ENCODE data around the gene BTC. TPM values are rescaled to one million over a fixed set of nuclear protein-coding genes. Genes with fewer than 3 reads are reported as not detected.
"Not testable (repeated sequence)": the region's sequence is repeated elsewhere in the genome, so short reads cannot be mapped to it uniquely, and the experiment has no call there.

Gene BTC
- total RNA-seq, 1 donor from 2014 or later: not detected

DNA sequence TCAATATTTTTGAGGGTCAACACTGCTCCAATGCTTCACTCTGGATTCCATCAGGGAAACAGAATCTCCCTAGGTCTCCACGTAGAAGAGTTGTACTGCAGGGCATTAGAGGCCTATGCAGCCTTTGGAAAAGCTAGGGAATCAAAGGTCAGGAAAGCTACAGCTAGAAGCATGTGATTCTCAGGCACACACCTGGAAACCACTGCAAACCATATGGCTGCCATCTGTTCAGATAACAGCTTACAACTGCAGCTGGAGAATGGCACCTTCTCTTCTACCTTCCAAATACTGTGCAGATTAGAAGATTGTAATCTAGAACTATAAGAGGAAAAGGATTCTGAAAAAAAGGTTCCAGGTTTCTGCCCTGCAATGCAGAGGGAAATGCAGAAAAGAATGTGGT is 60.6 kb downstream of the BTC start:
- Mint-ChIP-seq H3K27me3 (ENCODE audit: low read depth) (no peaks in the 10 kb centered on the region), H3K9me3 (no peaks in the 10 kb centered on the region), H3K27ac (ENCODE audit: unreplicated experiment) (no peak overlapping the region), H3K4me3 (no peak overlapping the region), H3K4me1 (peaks cover 6% of the 10 kb centered on the region), H3K36me3 (ENCODE audit: low read depth) (no peaks in the 10 kb centered on the region)
- TF ChIP-seq, protein P1, sequence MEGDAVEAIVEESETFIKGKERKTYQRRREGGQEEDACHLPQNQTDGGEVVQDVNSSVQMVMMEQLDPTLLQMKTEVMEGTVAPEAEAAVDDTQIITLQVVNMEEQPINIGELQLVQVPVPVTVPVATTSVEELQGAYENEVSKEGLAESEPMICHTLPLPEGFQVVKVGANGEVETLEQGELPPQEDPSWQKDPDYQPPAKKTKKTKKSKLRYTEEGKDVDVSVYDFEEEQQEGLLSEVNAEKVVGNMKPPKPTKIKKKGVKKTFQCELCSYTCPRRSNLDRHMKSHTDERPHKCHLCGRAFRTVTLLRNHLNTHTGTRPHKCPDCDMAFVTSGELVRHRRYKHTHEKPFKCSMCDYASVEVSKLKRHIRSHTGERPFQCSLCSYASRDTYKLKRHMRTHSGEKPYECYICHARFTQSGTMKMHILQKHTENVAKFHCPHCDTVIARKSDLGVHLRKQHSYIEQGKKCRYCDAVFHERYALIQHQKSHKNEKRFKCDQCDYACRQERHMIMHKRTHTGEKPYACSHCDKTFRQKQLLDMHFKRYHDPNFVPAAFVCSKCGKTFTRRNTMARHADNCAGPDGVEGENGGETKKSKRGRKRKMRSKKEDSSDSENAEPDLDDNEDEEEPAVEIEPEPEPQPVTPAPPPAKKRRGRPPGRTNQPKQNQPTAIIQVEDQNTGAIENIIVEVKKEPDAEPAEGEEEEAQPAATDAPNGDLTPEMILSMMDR (conservative IDR thresholded peaks at IDR 0.05): no peak
- no peak for DNase-seq (ENCODE audit: low read depth, low spot score)

DNA sequence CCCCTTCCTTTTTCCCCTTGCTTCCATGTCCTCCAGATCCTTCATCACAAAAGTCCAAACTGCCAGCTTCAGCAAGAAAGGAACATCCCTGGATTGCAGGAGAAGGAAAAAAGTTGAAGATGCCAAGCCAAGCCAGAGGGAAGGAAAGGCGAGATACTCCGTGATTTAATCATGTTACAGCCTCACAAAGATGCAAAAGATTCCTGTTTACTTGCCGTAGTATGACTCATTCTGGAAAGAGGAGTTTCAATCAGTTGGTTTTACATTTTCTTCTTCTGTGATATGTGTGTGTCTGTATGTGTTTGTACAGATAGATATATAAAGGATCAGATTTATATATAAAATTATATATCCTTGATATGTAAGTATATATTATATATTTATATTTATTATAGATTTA is 69.3 kb downstream of the BTC start:
- DNase-seq (ENCODE audit: low read depth, low spot score): no peak
- H3K4me1 Mint-ChIP-seq: no peaks in the 10 kb centered on the region
- H3K9me3 Mint-ChIP-seq: peaks cover 7% of the 10 kb centered on the region
- peaks cover 3% of the 10 kb centered on the region for H3K36me3 Mint-ChIP-seq (ENCODE audit: low read depth)
- no peak overlapping the region for H3K4me3 Mint-ChIP-seq
- TF ChIP-seq, protein P1 (conservative IDR thresholded peaks at IDR 0.05): no peak
- no peak overlapping the region for H3K27ac Mint-ChIP-seq (ENCODE audit: unreplicated experiment)
- H3K27me3 Mint-ChIP-seq (ENCODE audit: low read depth): no peaks in the 10 kb centered on the region

DNA sequence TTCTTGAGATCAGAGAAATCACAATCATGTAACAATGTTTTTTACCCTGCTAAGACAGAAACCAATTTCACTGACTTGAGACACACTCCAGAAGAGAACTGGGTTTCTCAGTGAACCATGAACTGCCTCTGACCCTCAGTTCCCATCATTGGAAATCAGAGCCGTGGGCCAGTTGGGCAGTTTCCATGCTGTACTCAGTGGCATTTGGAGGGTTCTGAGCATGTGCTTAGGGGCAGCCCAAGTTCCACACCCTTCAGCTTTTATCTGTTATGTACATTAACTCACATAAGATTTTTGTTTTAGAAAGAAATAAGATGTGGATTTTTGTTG is 77.9 kb downstream of the BTC start:
- DNase-seq (ENCODE audit: low read depth, low spot score): no peak
- no peak overlapping the region for H3K4me3 Mint-ChIP-seq
- H3K27ac Mint-ChIP-seq (ENCODE audit: unreplicated experiment): no peak overlapping the region
- TF ChIP-seq, protein P1 (conservative IDR thresholded peaks at IDR 0.05): no peak
- H3K27me3 Mint-ChIP-seq (ENCODE audit: low read depth): no peaks in the 10 kb centered on the region
- H3K4me1 Mint-ChIP-seq: no peaks in the 10 kb centered on the region
- peaks cover 5% of the 10 kb centered on the region for H3K9me3 Mint-ChIP-seq
- H3K36me3 Mint-ChIP-seq (ENCODE audit: low read depth): peaks cover 4% of the 10 kb centered on the region

DNA sequence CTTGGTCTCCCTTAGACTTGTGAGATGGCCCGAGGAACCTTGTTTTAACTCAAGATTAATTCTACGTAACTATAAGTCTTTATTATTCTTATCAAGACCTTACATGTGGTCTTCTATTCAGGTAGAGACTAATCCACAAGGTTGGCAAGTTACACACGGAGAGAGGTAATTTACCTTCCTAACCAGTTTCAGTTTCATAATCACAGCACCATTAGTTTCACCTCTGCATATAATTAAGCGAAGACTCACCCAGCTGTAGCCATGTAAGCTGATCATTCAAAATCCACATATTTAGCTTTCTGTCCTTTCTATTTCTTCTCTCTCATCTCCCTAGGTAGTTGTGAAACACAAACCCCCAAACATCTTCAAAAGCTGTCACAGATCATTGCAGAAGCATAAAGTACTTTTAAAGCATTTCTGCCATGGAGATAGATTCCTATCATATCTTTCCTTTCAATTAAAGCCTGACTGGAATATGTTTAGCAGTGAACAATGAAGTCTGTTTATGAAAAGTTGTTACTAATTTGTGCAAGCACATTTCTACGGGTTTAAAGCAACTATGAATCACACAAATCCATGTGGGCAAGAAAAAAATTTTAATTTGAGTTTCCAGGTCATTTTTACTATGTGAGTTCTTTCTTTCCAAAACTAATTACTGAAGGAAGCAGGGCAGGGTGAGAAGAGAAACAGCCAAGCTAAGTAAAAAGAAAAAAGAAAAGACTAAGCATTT is 78.5 kb downstream of the BTC start:
- Mint-ChIP-seq H3K27me3 (ENCODE audit: low read depth) (peaks cover 1% of the 10 kb centered on the region), H3K4me3 (no peak overlapping the region), H3K27ac (ENCODE audit: unreplicated experiment) (no peak overlapping the region), H3K9me3 (peaks cover 8% of the 10 kb centered on the region), H3K36me3 (ENCODE audit: low read depth) (peaks cover 4% of the 10 kb centered on the region), H3K4me1 (no peaks in the 10 kb centered on the region)
- TF ChIP-seq, protein P1 (conservative IDR thresholded peaks at IDR 0.05): no peak
- no peak for DNase-seq (ENCODE audit: low read depth, low spot score)

DNA sequence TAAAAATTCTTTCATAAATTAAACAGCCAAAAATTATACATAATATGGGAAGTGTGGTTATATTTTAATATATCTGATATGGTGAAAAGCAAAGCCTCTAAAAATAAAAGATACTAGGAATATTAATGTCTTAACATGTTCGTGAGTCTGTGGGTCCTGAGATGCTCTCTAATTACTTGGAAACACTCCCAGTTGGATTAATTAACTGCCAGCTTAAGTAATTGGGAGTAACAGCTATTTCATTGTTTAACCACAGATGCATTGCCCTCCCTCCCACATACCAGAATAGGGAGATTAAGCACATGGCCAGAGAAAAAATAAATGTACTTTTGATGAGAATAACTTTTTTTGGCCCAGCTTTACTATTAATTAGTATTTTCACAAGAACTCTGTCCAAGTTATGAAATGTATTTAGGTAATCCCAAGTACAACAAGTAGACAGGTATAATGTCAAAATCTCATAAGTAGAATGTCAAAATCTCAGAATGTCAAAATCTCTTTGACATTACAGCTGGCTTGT is 79.7 kb downstream of the BTC start:
- TF ChIP-seq, protein P1 (conservative IDR thresholded peaks at IDR 0.05): no peak
- DNase-seq (ENCODE audit: low read depth, low spot score): no peak
- no peak overlapping the region for H3K27ac Mint-ChIP-seq (ENCODE audit: unreplicated experiment)
- peaks cover 12% of the 10 kb centered on the region for H3K9me3 Mint-ChIP-seq
- H3K4me3 Mint-ChIP-seq: no peak overlapping the region
- peaks cover 3% of the 10 kb centered on the region for H3K27me3 Mint-ChIP-seq (ENCODE audit: low read depth)
- H3K36me3 Mint-ChIP-seq (ENCODE audit: low read depth): peaks cover 4% of the 10 kb centered on the region
- no peaks in the 10 kb centered on the region for H3K4me1 Mint-ChIP-seq

DNA sequence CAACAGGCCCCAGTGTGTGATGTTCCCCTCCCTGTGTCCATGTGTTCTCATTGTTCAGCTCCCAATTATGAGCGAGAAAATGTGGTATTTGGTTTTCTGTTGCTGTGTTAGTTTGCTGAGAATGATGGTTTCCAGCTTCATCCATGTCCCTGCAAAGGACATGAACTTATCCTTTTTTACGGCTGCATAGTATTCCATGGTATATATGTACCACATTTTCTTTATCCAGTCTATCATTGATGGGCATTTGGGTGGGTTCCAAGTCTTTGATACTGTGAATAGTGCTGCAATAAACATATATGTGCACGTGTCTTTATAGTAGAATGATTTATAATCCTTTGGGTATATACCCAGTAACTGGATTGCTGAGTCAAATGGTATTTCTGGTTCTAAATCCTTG is 86.2 kb downstream of the BTC start:
- H3K27ac Mint-ChIP-seq (ENCODE audit: unreplicated experiment); DNase-seq (ENCODE audit: low read depth, low spot score); H3K4me3 Mint-ChIP-seq; H3K36me3 Mint-ChIP-seq (ENCODE audit: low read depth); H3K27me3 Mint-ChIP-seq (ENCODE audit: low read depth); H3K4me1 Mint-ChIP-seq: not testable (repeated sequence)
- H3K9me3 Mint-ChIP-seq: peaks cover 13% of the 10 kb centered on the region

All from neural crest cell (in vitro differentiated cells).